Measurements from ENCODE around the gene RER1.
A peak's percentile ranks its signal among the peaks of the same experiment; 100 is the strongest.

The RER1 gene, protein sequence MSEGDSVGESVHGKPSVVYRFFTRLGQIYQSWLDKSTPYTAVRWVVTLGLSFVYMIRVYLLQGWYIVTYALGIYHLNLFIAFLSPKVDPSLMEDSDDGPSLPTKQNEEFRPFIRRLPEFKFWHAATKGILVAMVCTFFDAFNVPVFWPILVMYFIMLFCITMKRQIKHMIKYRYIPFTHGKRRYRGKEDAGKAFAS

GRCh38 chr1:2391041-2391930 is at the start of gene RER1, which contains the start of gene MORN1:
TSS of gene RER1 (plus strand) at chr1:2391841. CDS start at chr1:2395791, 3,950 bp downstream.
TSS of gene MORN1 (minus strand) at chr1:2391554. CDS start at chr1:2391533, 21 bp downstream.
- DNase-seq (ENCODE audit: low read depth, low spot score) = peak; percentile 87

DNA sequence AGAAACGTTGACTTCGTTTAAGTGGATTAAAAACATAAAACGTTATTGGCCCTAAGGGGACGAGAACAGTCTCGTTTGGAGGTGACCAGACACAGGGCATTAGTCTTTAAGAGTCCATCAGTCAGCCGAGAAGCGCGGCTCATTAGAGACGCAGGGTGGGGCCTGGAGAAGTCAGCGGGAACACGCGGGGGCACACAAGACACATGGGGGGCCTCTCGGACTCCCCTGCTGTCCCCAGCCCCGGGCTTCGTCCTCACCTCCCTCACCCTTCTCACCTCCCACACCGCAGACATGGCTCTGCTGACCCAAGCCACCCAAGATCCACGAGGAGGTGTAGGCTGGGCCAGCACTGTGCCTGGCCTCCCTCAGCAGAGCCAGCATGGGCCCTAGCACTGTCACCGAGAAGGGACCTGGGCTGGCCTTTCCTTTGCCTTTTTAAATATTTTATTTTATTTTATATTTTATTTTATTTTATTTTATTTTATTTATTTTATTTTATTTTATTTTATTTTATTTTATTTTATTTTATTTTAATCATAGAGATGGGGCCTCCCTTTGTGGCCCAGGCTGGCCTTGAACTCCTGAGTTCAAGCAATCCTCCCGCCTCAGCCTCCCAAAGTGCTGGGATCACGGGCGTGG is 49.1 kb upstream of the RER1 start:
- DNase-seq (ENCODE audit: low read depth, low spot score) = no peak

DNA sequence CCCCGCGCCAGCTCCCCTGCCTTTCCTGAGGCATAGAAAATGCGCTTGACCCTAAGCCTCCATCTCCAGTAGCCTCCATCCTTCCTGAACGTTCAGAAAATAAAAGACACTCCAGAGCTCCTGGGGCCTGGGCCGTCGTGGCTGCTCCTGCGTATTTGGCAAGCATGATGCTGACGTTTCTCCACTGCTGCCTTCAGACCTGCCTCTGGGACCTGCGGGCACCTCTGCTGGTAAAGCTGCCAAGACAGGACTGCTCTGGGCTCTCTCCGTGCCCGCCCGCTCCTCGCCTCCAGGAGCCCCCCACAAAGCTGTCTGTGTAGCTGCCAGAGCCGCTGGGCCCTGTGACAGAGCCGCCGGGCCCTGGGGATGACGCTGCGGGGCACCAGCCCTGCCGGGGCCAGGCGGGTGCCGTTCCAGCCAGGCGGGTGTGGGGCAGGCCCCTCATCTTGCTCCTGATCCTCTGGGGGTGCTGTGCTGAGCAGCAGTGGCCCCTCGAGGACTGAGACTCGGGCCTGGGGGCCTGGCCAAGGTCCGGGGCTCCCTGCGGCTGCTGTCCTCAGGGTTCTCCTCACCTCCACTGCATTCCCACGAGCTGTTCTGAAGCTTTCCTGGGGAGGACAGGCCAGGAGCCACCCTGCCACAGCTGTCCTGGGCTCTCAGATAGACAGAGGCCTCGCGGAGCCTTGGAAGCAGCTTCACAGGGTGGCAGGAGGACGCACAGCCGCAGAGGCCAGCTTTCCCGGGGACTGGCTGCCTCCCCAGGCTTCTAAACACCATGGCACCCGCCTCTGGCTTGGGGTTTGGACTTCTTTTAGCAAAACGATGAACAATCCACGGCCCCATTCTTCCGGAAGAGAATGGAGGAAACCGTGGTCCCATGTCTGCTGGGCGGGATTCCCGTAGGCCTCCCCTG is 48.4 kb upstream of the RER1 start:
- DNase-seq (ENCODE audit: low read depth, low spot score) = no peak

DNA sequence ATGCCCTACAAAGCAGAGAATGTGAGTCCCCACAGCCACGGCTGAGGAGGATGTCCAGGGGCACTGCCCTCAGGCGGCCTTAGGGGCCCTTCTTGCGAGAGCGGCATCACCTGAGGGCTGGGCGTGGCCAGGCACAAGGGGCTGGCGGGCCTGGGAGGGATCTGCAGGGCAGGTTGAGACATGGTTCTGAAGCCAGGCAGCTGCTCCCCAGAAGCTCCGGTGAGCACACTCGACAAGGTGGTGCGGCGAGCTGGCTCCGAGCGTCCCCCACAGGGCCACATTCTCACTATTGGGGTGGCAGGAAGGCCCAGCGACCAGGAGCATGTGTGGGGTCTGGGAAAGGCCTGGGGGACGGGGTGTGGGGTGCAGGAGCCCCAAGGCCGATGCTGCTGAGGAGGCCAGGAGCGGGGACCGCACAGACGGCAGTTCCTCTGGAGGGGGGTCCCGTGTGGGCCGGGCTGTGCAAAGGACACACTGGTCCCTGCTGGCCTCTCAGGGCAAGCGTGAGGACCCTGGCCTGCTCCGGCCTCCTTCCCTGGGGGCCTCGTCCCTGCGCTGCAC is 47.4 kb upstream of the RER1 start:
- no peak for DNase-seq (ENCODE audit: low read depth, low spot score)

- no peak for DNase-seq (ENCODE audit: low read depth, low spot score)
Measured at GRCh38 chr1:2344744-2345296, 46.8 kb upstream of the RER1 start.

GRCh38 chr1:2345297-2346075 is 46.2 kb upstream of the RER1 start:
- no peak for DNase-seq (ENCODE audit: low read depth, low spot score)

DNA sequence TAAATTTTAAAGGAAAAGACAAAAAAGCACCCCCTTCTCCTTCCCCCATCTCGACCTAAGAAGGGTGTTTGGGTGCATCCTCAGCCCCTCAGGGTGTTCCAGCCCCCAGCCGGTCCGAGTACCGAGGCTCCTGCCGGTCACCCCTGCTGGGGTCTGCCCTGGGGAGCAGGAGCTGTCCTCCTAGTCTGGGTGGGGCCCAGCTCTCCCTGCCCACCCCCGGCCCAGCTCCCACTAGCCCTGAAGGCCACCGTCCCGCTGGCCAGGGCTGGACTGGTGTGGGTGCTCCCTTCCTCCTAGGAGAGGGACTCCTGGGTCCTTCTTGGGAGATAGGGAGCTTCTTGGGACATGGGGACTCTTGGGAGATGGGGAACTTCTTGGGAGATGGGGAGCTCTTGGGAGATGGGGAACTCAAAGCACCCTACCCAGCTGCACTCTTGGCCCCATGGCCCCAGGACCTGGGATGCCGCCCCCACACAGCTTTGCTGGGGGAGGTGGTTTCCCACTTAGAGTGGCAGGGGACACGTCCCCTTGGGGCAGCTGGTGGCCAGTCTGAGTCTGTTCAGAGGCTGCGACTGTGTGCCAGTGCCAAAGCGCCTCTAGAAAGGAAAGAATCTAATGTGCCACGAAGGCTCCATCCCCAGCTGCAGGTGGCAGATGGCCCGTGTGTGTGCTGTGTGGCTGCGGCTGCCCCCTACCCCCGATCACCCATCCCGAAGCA is 44.8 kb upstream of the RER1 start:
- no peak for DNase-seq (ENCODE audit: low read depth, low spot score)

- DNase-seq (ENCODE audit: low read depth, low spot score) = no peak
Measured at GRCh38 chr1:2347409-2347785, 44.2 kb upstream of the RER1 start.

- no peak for DNase-seq (ENCODE audit: low read depth, low spot score)
Measured at GRCh38 chr1:2347896-2348295, 43.7 kb upstream of the RER1 start.

DNA sequence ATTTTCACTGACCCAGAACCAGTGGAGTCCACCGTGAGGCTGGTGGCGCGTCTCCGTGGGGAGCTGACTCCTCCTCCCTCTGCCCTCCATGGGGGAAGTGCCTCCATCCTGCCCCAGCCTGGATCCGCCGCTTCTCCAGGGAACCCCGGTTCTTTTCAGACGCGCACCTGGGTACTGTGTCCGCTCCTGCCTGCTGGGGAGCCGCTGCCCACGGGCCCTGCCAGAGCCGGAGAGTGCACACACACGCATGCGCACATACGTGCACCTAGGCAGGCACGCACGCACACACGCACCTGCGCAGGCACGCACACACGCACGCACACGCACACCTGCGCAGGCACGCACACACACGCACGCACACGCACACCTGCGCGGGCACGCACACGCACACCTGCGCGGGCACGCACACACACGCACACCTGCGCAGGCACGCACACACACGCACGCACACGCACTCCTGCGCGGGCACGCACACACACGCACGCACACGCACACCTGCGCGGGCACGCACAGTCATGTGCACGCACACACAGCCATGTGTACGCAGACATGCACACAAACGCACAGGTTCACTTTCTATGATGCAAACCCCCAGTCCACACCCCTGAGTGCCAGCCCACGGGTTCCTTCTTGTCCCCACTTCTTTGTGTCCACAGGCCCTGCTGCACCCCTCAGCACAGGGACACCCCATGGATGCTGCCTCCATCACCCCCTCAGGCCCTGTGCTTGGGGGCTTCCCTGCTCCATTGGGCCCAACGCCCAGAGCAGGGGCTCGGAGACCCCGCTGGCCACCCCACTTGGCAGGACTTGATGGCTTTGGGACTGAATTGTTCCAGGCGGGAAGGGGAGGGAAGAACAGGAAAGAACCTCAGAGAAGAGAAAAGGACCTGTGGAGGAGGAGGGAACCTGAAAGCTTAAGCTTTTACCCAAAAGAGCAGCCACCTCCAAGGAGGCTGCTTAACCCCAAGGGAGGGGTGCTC is 43.0 kb upstream of the RER1 start:
- DNase-seq (ENCODE audit: low read depth, low spot score) = no peak

GRCh38 chr1:2349806-2350205 is 41.8 kb upstream of the RER1 start:
- no peak for DNase-seq (ENCODE audit: low read depth, low spot score)

- DNase-seq (ENCODE audit: low read depth, low spot score) = no peak
Measured at GRCh38 chr1:2350501-2350900, 41.1 kb upstream of the RER1 start.

GRCh38 chr1:2350911-2351655 is 40.6 kb upstream of the RER1 start:
- no peak for DNase-seq (ENCODE audit: low read depth, low spot score)

GRCh38 chr1:2351723-2352122 is 39.9 kb upstream of the RER1 start:
- no peak for DNase-seq (ENCODE audit: low read depth, low spot score)

DNA sequence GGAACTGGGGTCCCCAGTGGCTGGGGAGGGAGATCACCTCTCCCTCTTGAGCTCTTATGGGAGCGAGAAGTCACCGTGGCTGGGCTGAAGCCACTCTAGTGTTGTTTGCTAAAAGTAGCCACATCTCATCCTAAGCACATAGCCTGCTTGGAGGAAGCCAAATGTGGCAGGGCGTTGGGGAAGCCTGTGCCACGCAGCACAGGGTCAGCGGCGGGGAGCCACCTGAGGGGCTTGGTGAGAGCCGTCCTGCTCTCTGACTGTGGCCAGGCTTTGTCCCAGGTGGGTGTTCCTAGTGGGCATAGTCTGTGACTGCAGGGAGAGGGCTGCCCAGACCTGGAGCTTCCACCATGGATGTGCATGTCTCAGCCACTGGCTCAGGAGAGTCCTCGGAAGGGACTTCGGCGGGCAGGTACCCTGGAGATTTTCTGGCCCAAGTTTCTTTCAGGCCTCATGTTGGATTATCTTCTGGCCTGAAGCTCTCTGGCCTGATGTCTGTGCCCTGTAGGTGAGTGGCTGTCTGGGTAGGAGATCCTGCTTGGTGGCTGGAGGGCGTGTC is 39.2 kb upstream of the RER1 start:
- no peak for DNase-seq (ENCODE audit: low read depth, low spot score)

DNA sequence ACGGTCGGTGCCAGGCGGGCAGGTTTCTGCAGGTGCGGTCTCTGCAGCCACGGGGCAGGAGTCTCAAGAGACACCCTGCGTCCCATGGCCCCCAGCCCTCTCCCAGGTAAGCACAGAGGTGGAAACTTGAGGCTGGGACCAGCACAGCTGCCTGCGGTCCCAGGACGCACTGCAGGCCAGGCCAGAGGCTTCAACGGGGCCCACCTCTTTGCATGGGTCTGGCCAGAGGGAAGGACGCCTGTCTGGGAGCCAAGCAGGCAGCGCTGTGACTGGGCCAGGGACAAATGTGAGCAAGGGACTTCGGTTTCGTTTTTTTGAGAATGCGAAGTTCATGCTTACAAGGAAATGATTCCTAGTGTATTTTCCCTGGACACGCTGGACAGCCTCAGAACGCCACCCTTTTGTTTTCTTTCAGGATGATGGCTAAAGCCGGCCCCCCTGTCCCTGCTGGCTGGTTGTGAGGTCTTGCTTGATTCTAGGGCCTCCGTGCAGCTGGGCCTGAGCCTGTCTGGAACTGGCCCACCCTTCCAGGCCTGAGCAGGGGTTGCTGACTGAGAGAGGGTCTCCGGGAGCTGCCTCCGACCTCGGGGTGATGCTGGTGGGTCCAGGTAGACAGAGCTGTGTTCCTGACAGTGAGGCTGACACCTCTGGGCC is 38.6 kb upstream of the RER1 start:
- no peak for DNase-seq (ENCODE audit: low read depth, low spot score)

Measured in iPS DF 19.7 (cell line).